Gastrocnemius medialis (tissue), 4 donors: Measurements from ENCODE around the gene SRP68.

Source experiments
- CTCF ChIP-seq, 5 experiments: fragments of 450-650 bp in 3 of 5; fragments of 200-600 bp in 2 of 5; sonication (generic) in 2 of 5; IDR thresholded peaks in 4 of 5; conservative IDR thresholded peaks in 1 of 5; 1 replicate in 4 of 5; 2 replicates in 1 of 5; pipeline ENCODE4 v1.5.1; 2016 to 2019; ENCODE audit warnings: antibody characterized with exemption in 5 of 5, mild to moderate bottlenecking in 3 of 5, moderate library complexity in 3 of 5
- POLR2A ChIP-seq, 2 donors: fragments of 450-650 bp; IDR thresholded peaks; one replicate each; pipeline ENCODE4 v1.6.1; 2017; ENCODE audit warnings: antibody characterized with exemption in 2 of 2, mild to moderate bottlenecking in 2 of 2, moderate library complexity in 2 of 2

GRCh38 chr17:76008208-76008607 lies 64.1 kb downstream of the SRP68 start:
- TF ChIP-seq POLR2A (IDR thresholded peaks at IDR 0.05) = no peak
- TF ChIP-seq CTCF (IDR thresholded peaks at IDR 0.05 in 4 of 5, conservative IDR thresholded peaks at IDR 0.05 in 1 of 5) = no peak
